Gastrocnemius medialis (tissue), 4 donors: ENCODE measurements around the gene PRICKLE1. TPM values are rescaled to one million over a fixed set of nuclear protein-coding genes. Genes with fewer than 3 reads are reported as not detected.

Experiments used
- ATAC-seq, 2 donors: fragments of 150-250 bp; one replicate each; pipeline ENCODE4 v1.9.1; 2016
- DNase-seq, 2 donors: peaks; one replicate each; pipeline ENCODE4 v3.0.0-alpha.2; 2019
- H3K27ac ChIP-seq, 4 donors: fragments of 200-600 bp; sonication (generic); 1 replicate in 1 of 4; 2 replicates in 3 of 4; pipeline ENCODE4 v1.5.1; 2016 to 2018; ENCODE audit warnings: mild to moderate bottlenecking in 2 of 4, moderate library complexity in 1 of 4
- H3K27me3 ChIP-seq, 3 donors: fragments of 200-600 bp; sonication (generic) in 2 of 3; 1 replicate in 1 of 3; 2 replicates in 2 of 3; pipeline versions ENCODE4 v1.5.1 to v1.6.0; 2016 to 2019; ENCODE audit warnings: mild to moderate bottlenecking in 1 of 3, moderate library complexity in 1 of 3
- H3K36me3 ChIP-seq, 2 donors: fragments of 200-600 bp; sonication (generic) in 1 of 2; one replicate each; pipeline ENCODE4 v1.5.1; 2017 to 2018
- H3K4me1 ChIP-seq, 2 donors: fragments of 200-600 bp; sonication (generic) in 1 of 2; one replicate each; pipeline ENCODE4 v1.5.1; 2016 to 2017; ENCODE audit warnings: mild to moderate bottlenecking in 2 of 2
- H3K4me3 ChIP-seq, 4 donors: fragments of 200-600 bp; sonication (generic) in 3 of 4; 1 replicate in 1 of 4; 2 replicates in 3 of 4; pipeline ENCODE4 v1.5.1; 2016 to 2019; ENCODE audit warnings: mild to moderate bottlenecking in 2 of 4
- H3K9me3 ChIP-seq, 3 donors: fragments of 200-600 bp; sonication (generic) in 2 of 3; 1 replicate in 1 of 3; 2 replicates in 2 of 3; pipeline ENCODE4 v1.5.1; 2016 to 2019
- POLR2A ChIP-seq, 2 donors: fragments of 450-650 bp; IDR thresholded peaks; one replicate each; pipeline ENCODE4 v1.6.1; 2017; ENCODE audit warnings: antibody characterized with exemption in 2 of 2, mild to moderate bottlenecking in 2 of 2, moderate library complexity in 2 of 2
- in situ Hi-C, 4 donors: fragments of 200-750 bp; cut with MboI; loops; one replicate each; pipeline versions ENCODE4 v1.15.0 to v1.8.0; 2017; ENCODE audit warnings: low sequenced_read_pairs in 4 of 4
- intact Hi-C: fragments of 100-400 bp; cut with DNase I; formaldehyde crosslinking; loops from one replicate; pipeline ENCODE4 v1.15.1; 2023; ENCODE audit warnings: low total_unique reads
- total RNA-seq, 4 donors: library from RNA; depleted of rRNA; stranded (reverse); fragments of >200 nt; gene quantifications; one replicate each; pipeline versions ENCODE4 v1.1.0 to v1.2.3, GENCODE V29; 2016
- TF ChIP-seq, protein P1 (sequence below), 5 experiments: fragments of 450-650 bp in 3 of 5; fragments of 200-600 bp in 2 of 5; sonication (generic) in 2 of 5; IDR thresholded peaks in 4 of 5; conservative IDR thresholded peaks in 1 of 5; 1 replicate in 4 of 5; 2 replicates in 1 of 5; pipeline ENCODE4 v1.5.1; 2016 to 2019; ENCODE audit warnings: antibody characterized with exemption in 5 of 5, mild to moderate bottlenecking in 3 of 5, moderate library complexity in 3 of 5

Gene PRICKLE1
- total RNA-seq, 4 donors from 2014 or later, result 0.87 to 9.2 (median 3.6) TPM

DNA sequence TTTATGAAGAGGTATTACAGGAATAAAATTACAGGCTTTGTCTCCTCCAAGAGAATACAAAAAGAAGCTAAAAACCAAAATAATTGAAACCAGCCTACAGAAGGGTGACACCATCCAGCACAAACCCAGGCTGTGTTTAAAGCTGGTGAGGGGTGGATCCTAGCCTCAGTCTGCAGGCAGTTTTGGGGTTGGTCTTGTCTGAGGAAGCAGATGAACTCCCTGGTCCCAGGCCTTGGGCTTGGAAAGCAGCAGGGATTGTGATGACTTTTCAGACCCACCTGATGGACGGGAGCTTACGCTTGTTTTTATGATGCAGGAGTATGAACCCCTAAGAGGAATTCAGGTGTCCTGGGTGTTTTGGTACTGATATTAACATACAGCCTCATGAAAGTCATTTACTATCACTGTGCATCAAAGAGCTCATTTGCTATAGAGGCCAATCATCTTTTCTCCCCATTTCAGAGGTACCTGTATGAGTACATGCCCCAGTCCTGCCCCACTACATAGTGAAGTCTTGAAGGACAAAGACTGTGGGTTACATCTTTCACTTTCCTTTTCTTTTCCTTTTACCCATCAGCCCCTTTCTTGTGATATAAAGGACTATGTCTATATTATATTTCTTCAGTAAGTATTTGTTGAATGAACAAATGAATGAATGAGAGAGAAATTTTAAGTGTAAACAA, 18.1 kb downstream of the PRICKLE1 start:
- H3K27me3 ChIP-seq, result no peaks in the 10 kb centered on the region
- no peaks in the 10 kb centered on the region for H3K9me3 ChIP-seq
- ATAC-seq (no peak), DNase-seq (no peak)
- H3K4me3 ChIP-seq, result no peak overlapping the region
- intact Hi-C loops (no loop called here), in situ Hi-C loops (no loop called here)
- TF ChIP-seq, protein P1, sequence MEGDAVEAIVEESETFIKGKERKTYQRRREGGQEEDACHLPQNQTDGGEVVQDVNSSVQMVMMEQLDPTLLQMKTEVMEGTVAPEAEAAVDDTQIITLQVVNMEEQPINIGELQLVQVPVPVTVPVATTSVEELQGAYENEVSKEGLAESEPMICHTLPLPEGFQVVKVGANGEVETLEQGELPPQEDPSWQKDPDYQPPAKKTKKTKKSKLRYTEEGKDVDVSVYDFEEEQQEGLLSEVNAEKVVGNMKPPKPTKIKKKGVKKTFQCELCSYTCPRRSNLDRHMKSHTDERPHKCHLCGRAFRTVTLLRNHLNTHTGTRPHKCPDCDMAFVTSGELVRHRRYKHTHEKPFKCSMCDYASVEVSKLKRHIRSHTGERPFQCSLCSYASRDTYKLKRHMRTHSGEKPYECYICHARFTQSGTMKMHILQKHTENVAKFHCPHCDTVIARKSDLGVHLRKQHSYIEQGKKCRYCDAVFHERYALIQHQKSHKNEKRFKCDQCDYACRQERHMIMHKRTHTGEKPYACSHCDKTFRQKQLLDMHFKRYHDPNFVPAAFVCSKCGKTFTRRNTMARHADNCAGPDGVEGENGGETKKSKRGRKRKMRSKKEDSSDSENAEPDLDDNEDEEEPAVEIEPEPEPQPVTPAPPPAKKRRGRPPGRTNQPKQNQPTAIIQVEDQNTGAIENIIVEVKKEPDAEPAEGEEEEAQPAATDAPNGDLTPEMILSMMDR (IDR thresholded peaks at IDR 0.05 in 4 of 5, conservative IDR thresholded peaks at IDR 0.05 in 1 of 5), result no peak
- no peak for TF ChIP-seq POLR2A (IDR thresholded peaks at IDR 0.05)
- H3K36me3 ChIP-seq, result no peaks in the 10 kb centered on the region
- no peak overlapping the region for H3K27ac ChIP-seq
- H3K4me1 ChIP-seq, result no peaks in the 10 kb centered on the region

DNA sequence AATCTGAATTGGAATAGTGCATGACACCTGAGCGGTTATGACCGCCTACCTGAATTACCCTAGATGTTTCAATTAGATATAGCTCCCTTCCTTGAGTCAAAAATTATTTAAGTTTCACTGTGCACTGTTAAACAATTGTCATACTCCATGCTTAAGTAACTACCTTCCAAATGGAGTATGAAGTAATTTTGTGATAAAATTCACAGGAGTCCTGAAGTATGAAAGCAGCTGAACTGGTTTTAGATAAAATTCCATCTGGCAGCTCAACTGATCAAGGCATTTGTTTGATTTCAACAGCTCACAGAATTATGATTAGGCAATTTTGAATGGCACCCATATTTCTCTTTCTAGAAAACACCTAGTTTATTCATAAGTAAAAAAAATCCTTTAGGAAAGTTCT, 19.5 kb downstream of the PRICKLE1 start:
- H3K9me3 ChIP-seq, result no peaks in the 10 kb centered on the region
- no peak for ATAC-seq
- TF ChIP-seq, protein P1 (IDR thresholded peaks at IDR 0.05 in 4 of 5, conservative IDR thresholded peaks at IDR 0.05 in 1 of 5), result no peak
- no peak for TF ChIP-seq POLR2A (IDR thresholded peaks at IDR 0.05)
- H3K27ac ChIP-seq, result no peak overlapping the region
- no peaks in the 10 kb centered on the region for H3K36me3 ChIP-seq
- no peak for DNase-seq
- no peaks in the 10 kb centered on the region for H3K4me1 ChIP-seq
- in situ Hi-C loops, result no loop called here
- no peak overlapping the region for H3K4me3 ChIP-seq
- H3K27me3 ChIP-seq, result no peaks in the 10 kb centered on the region
- intact Hi-C loops, result no loop called here

DNA sequence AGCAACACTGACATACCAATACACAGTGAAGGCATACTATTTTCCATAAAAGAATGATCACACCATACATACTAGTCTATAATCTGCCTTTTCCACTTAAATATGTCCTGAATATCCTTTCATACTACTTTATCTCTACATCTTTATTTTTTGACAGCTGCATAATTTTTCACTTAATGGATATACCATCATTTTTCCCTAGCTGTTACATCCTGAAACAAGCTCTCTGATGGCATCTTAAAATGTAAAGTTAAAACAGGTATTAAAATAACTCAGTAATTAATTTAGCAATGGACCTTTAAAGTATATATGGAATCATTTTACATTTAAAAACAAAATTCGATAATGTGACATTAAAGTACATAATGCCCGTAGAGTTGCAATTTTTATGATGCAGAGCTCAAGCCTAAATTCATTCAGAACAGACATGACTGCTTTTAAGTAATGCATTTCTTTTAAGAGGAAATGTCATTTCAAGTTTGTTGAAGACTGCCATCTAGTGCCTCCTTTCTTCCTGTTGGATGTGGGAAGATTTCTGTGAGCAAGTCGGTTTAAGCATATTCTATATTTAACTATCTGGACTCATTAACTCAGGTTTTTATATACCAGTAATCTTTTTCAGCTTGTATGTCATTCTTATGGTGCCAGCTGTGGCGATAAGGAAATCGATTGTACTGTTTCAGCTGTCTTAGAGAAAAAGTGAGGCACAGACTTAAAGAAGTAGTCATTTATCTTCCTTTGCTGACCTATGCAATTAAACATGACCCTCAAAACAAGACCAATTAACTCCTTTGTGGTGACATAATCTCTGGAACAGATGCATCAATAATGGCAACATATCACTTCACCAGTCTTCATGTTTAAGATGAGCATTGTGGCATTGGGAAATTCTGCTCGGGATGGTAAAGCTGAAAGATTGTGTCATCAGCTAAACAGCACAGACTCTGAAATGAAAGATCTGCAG, 20.3 kb downstream of the PRICKLE1 start:
- H3K9me3 ChIP-seq, result no peaks in the 10 kb centered on the region
- DNase-seq, result no peak
- intact Hi-C loops (loop anchor here (1.0 to 2.0 kb wide), 2 partner anchors 87 to 440 kb away; no protein-coding TSS in a partner anchor), in situ Hi-C loops (loop anchor here in 2 of 4 donors (10.0 kb wide), 1 partner anchor 84 kb away; no protein-coding TSS in a partner anchor)
- TF ChIP-seq POLR2A (IDR thresholded peaks at IDR 0.05), result no peak
- TF ChIP-seq, protein P1 (IDR thresholded peaks at IDR 0.05 in 4 of 5, conservative IDR thresholded peaks at IDR 0.05 in 1 of 5), result peak in 4 of 5 experiments; percentile 32 to 69 (median 50)
- H3K36me3 ChIP-seq, result no peaks in the 10 kb centered on the region
- no peak overlapping the region for H3K4me3 ChIP-seq
- H3K4me1 ChIP-seq, result no peaks in the 10 kb centered on the region
- peak; percentile 50 to 66 for ATAC-seq
- no peak overlapping the region for H3K27ac ChIP-seq
- H3K27me3 ChIP-seq, result no peaks in the 10 kb centered on the region

DNA sequence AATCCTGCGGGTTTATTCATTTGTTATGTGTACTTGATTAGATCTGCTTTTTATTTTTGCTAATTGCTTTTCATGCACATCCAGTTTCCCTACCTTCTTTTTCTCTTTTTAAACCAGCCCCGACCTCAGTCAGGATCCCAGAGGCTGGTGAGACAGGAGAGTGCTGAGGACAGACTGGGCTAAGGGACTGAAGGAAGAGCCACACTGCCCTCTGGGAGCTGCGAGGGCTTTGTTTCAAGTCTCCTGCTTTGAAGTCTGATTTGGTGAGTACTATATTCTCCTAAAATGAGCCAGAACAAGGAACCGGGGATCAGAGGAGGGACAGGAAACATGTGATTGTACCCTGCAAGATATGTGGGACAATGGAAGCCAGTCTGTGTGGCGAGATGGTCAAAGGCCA, 23.9 kb downstream of the PRICKLE1 start:
- TF ChIP-seq POLR2A (IDR thresholded peaks at IDR 0.05), result no peak
- TF ChIP-seq, protein P1 (IDR thresholded peaks at IDR 0.05 in 4 of 5, conservative IDR thresholded peaks at IDR 0.05 in 1 of 5), result no peak

More for the DNA sequence above, 23.9 kb downstream of the PRICKLE1 start:
- H3K4me1 ChIP-seq, result peaks cover 6 to 10% of the 10 kb centered on the region in 2 donors
- no peak for DNase-seq
- intact Hi-C loops (no loop called here), in situ Hi-C loops (loop anchor here in 2 of 4 donors (10.0 kb wide), 1 partner anchor 81 kb away; no protein-coding TSS in a partner anchor)
- no peak overlapping the region for H3K27ac ChIP-seq
- no peak overlapping the region for H3K4me3 ChIP-seq
- ATAC-seq, result peak in 1 of 2 donors; percentile 42
- H3K27me3 ChIP-seq, result no peaks in the 10 kb centered on the region
- no peaks in the 10 kb centered on the region for H3K9me3 ChIP-seq
- no peaks in the 10 kb centered on the region for H3K36me3 ChIP-seq
